Measurements from ENCODE around the gene MYDGF. TPM values are rescaled to one million over a fixed set of nuclear protein-coding genes. Genes with fewer than 3 reads are reported as not detected.

MYDGF gene
- total and polyA plus RNA-seq, 8 donors: 70.0 to 156 (median 82.7) TPM

DNA sequence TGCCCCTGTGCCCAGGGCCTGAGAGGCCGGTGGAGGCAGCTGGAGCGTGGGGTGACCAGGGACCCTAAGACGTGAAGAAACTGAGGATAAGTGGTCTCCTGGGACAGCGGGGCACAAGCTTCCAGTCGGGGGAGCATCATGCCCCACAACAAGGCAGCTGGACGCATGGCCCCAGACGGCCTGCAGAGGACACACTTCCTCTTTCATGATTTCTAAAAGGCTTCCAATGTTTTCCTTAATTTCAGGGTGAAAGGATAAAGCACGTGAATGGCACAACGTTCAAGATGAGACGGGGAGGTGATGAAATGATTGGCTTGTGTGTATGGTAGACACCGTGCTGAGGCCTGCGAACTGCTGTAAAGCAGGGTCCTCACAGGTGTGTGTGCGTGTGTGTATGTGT, 20.2 kb upstream of the MYDGF start:
- no peaks in the 10 kb centered on the region for H3K9me3 ChIP-seq
- no peaks in the 10 kb centered on the region for H3K27me3 ChIP-seq
- DNase-seq (no peak), ATAC-seq (peak; percentile 5)
- H3K4me3 ChIP-seq: no peak overlapping the region
- no peaks in the 10 kb centered on the region for H3K4me1 ChIP-seq
- no peak for TF ChIP-seq CTCF (IDR thresholded peaks at IDR 0.05)
- H3K27ac ChIP-seq: peak overlapping the region in 1 of 2 donors; percentile 55
- intact Hi-C loops (cut with DNase I): no loop called here
- H3K36me3 ChIP-seq: peaks cover 0 to 98% of the 10 kb centered on the region in 2 donors

- Histone ChIP-seq H3K27ac (no peak overlapping the region), H3K27me3 (no peaks in the 10 kb centered on the region), H3K36me3 (peaks cover 0 to 98% of the 10 kb centered on the region in 2 donors), H3K4me1 (no peaks in the 10 kb centered on the region), H3K9me3 (no peaks in the 10 kb centered on the region), H3K4me3 (no peak overlapping the region)
- TF ChIP-seq CTCF (IDR thresholded peaks at IDR 0.05): no peak
- ATAC-seq: no peak
- DNase-seq: no peak
- intact Hi-C loops (cut with DNase I): no loop called here
These were observed 19.3 kb upstream of the MYDGF start for GRCh38 chr19:4689403-4689802.

GRCh38 chr19:4688587-4688986, 18.4 kb upstream of the MYDGF start:
- intact Hi-C loops (cut with DNase I): no loop called here
- ATAC-seq: no peak
- no peak overlapping the region for H3K4me3 ChIP-seq
- H3K4me1 ChIP-seq: no peaks in the 10 kb centered on the region
- H3K27ac ChIP-seq: no peak overlapping the region
- no peak for TF ChIP-seq CTCF (IDR thresholded peaks at IDR 0.05)
- DNase-seq: no peak
- H3K27me3 ChIP-seq: no peaks in the 10 kb centered on the region
- H3K9me3 ChIP-seq: no peaks in the 10 kb centered on the region
- H3K36me3 ChIP-seq: peaks cover 0 to 98% of the 10 kb centered on the region in 2 donors

- no peak for TF ChIP-seq CTCF (IDR thresholded peaks at IDR 0.05)
- no peak overlapping the region for H3K4me3 ChIP-seq
- H3K36me3 ChIP-seq: peaks cover 0 to 98% of the 10 kb centered on the region in 2 donors
- no peak overlapping the region for H3K27ac ChIP-seq
- intact Hi-C loops (cut with DNase I): no loop called here
- DNase-seq (no peak), ATAC-seq (no peak)
- no peaks in the 10 kb centered on the region for H3K4me1 ChIP-seq
- H3K27me3 ChIP-seq: no peaks in the 10 kb centered on the region
- no peaks in the 10 kb centered on the region for H3K9me3 ChIP-seq
These were observed 17.3 kb upstream of the MYDGF start for GRCh38 chr19:4687396-4687795.

DNA sequence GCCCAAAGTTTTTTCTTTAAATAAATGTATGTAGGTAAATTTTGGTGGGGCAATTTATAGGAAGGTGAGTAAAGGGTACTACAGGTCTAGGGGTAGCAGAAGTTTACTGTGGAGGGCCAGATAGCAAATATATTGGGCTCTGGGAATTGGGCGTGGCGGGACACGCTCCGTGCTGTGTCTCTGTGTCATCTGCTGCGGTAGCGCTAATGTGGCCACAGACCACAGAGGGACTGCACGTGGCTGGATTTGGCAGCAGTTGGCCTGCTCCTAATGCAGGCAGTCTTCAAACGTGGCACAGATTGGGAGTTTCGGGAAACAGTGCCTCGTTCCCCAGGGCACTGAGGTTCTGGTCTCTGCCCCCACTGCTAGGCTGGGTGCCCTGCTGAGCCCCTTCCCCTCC, 16.6 kb upstream of the MYDGF start:
- peaks cover 0 to 98% of the 10 kb centered on the region in 2 donors for H3K36me3 ChIP-seq
- ATAC-seq: no peak

More for the DNA sequence above, 16.6 kb upstream of the MYDGF start:
- H3K4me1 ChIP-seq: no peaks in the 10 kb centered on the region
- H3K4me3 ChIP-seq: no peak overlapping the region
- TF ChIP-seq CTCF (IDR thresholded peaks at IDR 0.05): no peak
- H3K9me3 ChIP-seq: no peaks in the 10 kb centered on the region
- DNase-seq: no peak
- H3K27me3 ChIP-seq: no peaks in the 10 kb centered on the region
- intact Hi-C loops (cut with DNase I): no loop called here
- no peak overlapping the region for H3K27ac ChIP-seq

All from left lung (tissue), 10 donors.